CD1c-positive myeloid dendritic cell (primary cell): ENCODE data around the gene GOLGA6L7.
"Not testable (repeated sequence)": the region's sequence is repeated elsewhere in the genome, so short reads cannot be mapped to it uniquely, and the experiment has no call there.

Experiments used
- DNase-seq: peaks from one replicate; pipeline ENCODE4 v3.0.0-alpha.2; 2016; ENCODE audit errors: extremely low spot score

The GOLGA6L7 gene

GRCh38 chr15:28848521-28848920 lies at the start of gene GOLGA6L7:
Gene GOLGA6L7, minus strand, starts transcription at chr15:28848644. Its CDS starts 95 bp downstream, at chr15:28848549.
- DNase-seq, result not testable (repeated sequence)

- no peak for DNase-seq
Observed at GRCh38 chr15:28897861-28898585, 49.6 kb upstream of the GOLGA6L7 start.

- DNase-seq, result no peak
Observed at GRCh38 chr15:28896951-28897350, 48.5 kb upstream of the GOLGA6L7 start.

- DNase-seq, result no peak
Observed at GRCh38 chr15:28895566-28895965, 47.1 kb upstream of the GOLGA6L7 start.

GRCh38 chr15:28895146-28895545 lies 46.7 kb upstream of the GOLGA6L7 start:
- DNase-seq, result no peak

- DNase-seq, result no peak
Observed at GRCh38 chr15:28894631-28895030, 46.2 kb upstream of the GOLGA6L7 start.

- no peak for DNase-seq
Observed at GRCh38 chr15:28892789-28893610, 44.6 kb upstream of the GOLGA6L7 start.

- DNase-seq, result no peak
Observed at GRCh38 chr15:28891588-28891987, 43.1 kb upstream of the GOLGA6L7 start.

GRCh38 chr15:28890711-28891495 lies 42.5 kb upstream of the GOLGA6L7 start:
- no peak for DNase-seq

GRCh38 chr15:28890291-28890690 lies 41.8 kb upstream of the GOLGA6L7 start:
- not testable (repeated sequence) for DNase-seq

- DNase-seq, result not testable (repeated sequence)
Observed at GRCh38 chr15:28889871-28890270, 41.4 kb upstream of the GOLGA6L7 start.

- DNase-seq, result no peak
Observed at GRCh38 chr15:28889346-28889745, 40.9 kb upstream of the GOLGA6L7 start.

- DNase-seq, result no peak
Observed at GRCh38 chr15:28888900-28889299, 40.5 kb upstream of the GOLGA6L7 start.

- DNase-seq, result no peak
Observed at GRCh38 chr15:28888302-28888894, 40.0 kb upstream of the GOLGA6L7 start.

- no peak for DNase-seq
Observed at GRCh38 chr15:28887339-28888174, 39.1 kb upstream of the GOLGA6L7 start.

- no peak for DNase-seq
Observed at GRCh38 chr15:28886431-28887338, 38.2 kb upstream of the GOLGA6L7 start.

GRCh38 chr15:28885630-28886430 lies 37.4 kb upstream of the GOLGA6L7 start, which contains the start of gene APBA2:
Gene APBA2, plus strand, starts transcription at chr15:28885974. Its CDS starts 167,911 bp downstream, at chr15:29053885.
- DNase-seq, result peak; percentile 19

GRCh38 chr15:28885128-28885629 lies 36.7 kb upstream of the GOLGA6L7 start:
- DNase-seq, result no peak
